ENCODE results near the gene CPEB1.
A peak's percentile ranks its signal among the peaks of the same experiment; 100 is the strongest.

CPEB1 gene

DNA sequence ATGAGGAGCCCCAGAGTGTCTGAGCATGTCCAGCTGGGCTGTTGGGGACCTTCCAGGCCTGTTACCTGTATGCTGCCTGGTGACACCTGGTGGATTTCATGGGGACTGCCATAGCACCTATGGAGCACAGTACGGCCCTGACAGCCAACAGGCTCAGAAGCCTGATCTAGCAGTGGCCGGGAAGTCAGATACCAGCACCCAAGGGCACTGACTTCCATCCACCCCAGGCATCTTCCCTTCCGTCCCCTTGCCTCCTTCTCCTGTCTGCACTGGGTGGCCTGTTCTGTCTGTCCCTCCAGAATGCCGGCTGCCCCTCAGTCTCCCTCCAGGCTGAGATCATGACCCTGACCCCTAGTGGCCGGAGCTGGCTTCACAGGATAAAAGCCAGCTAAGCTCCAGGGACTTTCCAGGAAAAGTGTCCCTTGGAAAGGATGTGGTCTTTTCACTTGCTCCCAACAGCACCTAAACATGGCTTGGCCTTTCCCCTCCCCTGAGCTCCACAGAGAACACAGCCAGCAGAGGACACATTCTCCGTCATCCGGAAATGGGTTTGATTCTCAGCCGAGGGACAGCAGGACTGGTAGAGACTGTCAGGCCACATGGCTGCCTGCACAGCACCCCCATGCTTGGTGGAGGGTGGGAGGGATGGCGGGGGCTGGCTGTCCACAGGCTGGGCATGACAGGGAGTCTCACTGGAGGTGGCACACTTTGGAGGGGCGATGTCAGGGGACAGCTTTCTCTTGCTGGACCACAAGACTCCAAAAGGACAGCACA lies 116.4 kb downstream of the CPEB1 start (continued):
- TF ChIP-seq MEIS1 (CRISPR knock-in tag; IDR thresholded peaks at IDR 0.05; ENCODE audit: borderline replicate concordance), result no peak
- TF ChIP-seq HOXD13 (CRISPR knock-in tag; IDR thresholded peaks at IDR 0.05; ENCODE audit: borderline replicate concordance), result no peak
- no peak for TF ChIP-seq ZNF184 (tag by site-specific recombination; IDR thresholded peaks at IDR 0.05)
- peak; percentile 82 for TF ChIP-seq ZNF335 (tag by site-specific recombination; conservative IDR thresholded peaks at IDR 0.05)
- no peak for TF ChIP-seq HOXC10 (CRISPR knock-in tag; IDR thresholded peaks at IDR 0.05)
- TF ChIP-seq, protein P1, sequence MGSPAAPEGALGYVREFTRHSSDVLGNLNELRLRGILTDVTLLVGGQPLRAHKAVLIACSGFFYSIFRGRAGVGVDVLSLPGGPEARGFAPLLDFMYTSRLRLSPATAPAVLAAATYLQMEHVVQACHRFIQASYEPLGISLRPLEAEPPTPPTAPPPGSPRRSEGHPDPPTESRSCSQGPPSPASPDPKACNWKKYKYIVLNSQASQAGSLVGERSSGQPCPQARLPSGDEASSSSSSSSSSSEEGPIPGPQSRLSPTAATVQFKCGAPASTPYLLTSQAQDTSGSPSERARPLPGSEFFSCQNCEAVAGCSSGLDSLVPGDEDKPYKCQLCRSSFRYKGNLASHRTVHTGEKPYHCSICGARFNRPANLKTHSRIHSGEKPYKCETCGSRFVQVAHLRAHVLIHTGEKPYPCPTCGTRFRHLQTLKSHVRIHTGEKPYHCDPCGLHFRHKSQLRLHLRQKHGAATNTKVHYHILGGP (tag by site-specific recombination; IDR thresholded peaks at IDR 0.05), result peak; percentile 99
- no peak for TF ChIP-seq ZFP41 (tag by site-specific recombination; IDR thresholded peaks at IDR 0.05; ENCODE audit: borderline replicate concordance)
- peak; percentile 63; the same call in 1 of the 2 replicates for TF ChIP-seq YY2 (tag by site-specific recombination; IDR thresholded peaks at IDR 0.05)
- TF ChIP-seq WT1 (tag by site-specific recombination; IDR thresholded peaks at IDR 0.05), result no peak
- TF ChIP-seq ZFP69B (tag by site-specific recombination; IDR thresholded peaks at IDR 0.05), result no peak
- no peak; the same call in 1 of the 2 replicates for TF ChIP-seq SCRT1 (tag by site-specific recombination; IDR thresholded peaks at IDR 0.05; ENCODE audit: borderline replicate concordance)
- TF ChIP-seq KLF9 (tag by site-specific recombination; IDR thresholded peaks at IDR 0.05; ENCODE audit: low read depth), result no peak
- TF ChIP-seq, protein P2, sequence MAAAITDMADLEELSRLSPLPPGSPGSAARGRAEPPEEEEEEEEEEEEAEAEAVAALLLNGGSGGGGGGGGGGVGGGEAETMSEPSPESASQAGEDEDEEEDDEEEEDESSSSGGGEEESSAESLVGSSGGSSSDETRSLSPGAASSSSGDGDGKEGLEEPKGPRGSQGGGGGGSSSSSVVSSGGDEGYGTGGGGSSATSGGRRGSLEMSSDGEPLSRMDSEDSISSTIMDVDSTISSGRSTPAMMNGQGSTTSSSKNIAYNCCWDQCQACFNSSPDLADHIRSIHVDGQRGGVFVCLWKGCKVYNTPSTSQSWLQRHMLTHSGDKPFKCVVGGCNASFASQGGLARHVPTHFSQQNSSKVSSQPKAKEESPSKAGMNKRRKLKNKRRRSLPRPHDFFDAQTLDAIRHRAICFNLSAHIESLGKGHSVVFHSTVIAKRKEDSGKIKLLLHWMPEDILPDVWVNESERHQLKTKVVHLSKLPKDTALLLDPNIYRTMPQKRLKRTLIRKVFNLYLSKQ (tag by site-specific recombination; IDR thresholded peaks at IDR 0.05; ENCODE audit: borderline replicate concordance), result no peak
- TF ChIP-seq ZNF76 (tag by site-specific recombination; IDR thresholded peaks at IDR 0.05; ENCODE audit: borderline replicate concordance, low read depth), result no peak
- TF ChIP-seq ZNF501 (tag by site-specific recombination; IDR thresholded peaks at IDR 0.05), result no peak; the same call in 1 of the 2 replicates
- no peak for TF ChIP-seq ZNF544 (tag by site-specific recombination; IDR thresholded peaks at IDR 0.05)
- TF ChIP-seq, protein P3, sequence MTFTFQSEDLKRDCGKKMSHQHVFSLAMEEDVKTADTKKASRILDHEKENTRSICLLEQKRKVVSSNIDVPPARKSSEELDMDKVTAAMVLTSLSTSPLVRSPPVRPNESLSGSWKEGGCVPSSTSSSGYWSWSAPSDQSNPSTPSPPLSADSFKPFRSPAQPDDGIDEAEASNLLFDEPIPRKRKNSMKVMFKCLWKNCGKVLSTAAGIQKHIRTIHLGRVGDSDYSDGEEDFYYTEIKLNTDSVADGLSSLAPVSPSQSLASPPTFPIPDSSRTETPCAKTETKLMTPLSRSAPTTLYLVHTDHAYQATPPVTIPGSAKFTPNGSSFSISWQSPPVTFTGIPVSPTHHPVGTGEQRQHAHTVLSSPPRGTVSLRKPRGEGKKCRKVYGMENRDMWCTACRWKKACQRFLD (tag by site-specific recombination; IDR thresholded peaks at IDR 0.05), result no peak
- TF ChIP-seq, protein P4, sequence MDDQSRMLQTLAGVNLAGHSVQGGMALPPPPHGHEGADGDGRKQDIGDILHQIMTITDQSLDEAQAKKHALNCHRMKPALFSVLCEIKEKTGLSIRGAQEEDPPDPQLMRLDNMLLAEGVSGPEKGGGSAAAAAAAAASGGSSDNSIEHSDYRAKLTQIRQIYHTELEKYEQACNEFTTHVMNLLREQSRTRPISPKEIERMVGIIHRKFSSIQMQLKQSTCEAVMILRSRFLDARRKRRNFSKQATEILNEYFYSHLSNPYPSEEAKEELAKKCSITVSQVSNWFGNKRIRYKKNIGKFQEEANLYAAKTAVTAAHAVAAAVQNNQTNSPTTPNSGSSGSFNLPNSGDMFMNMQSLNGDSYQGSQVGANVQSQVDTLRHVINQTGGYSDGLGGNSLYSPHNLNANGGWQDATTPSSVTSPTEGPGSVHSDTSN (CRISPR knock-in tag; IDR thresholded peaks at IDR 0.05), result 0 out of 2 replicates have a peak, but pooled peaks have one; percentile 24
- TF ChIP-seq, protein P5, sequence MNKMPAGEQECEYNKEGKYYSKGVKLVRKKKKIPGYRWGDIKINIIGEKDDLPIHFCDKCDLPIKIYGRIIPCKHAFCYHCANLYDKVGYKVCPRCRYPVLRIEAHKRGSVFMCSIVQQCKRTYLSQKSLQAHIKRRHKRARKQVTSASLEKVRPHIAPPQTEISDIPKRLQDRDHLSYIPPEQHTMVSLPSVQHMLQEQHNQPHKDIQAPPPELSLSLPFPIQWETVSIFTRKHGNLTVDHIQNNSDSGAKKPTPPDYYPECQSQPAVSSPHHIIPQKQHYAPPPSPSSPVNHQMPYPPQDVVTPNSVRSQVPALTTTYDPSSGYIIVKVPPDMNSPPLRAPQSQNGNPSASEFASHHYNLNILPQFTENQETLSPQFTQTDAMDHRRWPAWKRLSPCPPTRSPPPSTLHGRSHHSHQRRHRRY (tag by site-specific recombination; IDR thresholded peaks at IDR 0.05), result no peak
- TF ChIP-seq ZNF23 (tag by site-specific recombination; IDR thresholded peaks at IDR 0.05; ENCODE audit: borderline replicate concordance), result no peak
- no peak for TF ChIP-seq YY1 (tag by site-specific recombination; IDR thresholded peaks at IDR 0.05)
- TF ChIP-seq BCL11B (tag by site-specific recombination; IDR thresholded peaks at IDR 0.05; ENCODE audit: low read depth), result no peak
- TF ChIP-seq, protein P6, sequence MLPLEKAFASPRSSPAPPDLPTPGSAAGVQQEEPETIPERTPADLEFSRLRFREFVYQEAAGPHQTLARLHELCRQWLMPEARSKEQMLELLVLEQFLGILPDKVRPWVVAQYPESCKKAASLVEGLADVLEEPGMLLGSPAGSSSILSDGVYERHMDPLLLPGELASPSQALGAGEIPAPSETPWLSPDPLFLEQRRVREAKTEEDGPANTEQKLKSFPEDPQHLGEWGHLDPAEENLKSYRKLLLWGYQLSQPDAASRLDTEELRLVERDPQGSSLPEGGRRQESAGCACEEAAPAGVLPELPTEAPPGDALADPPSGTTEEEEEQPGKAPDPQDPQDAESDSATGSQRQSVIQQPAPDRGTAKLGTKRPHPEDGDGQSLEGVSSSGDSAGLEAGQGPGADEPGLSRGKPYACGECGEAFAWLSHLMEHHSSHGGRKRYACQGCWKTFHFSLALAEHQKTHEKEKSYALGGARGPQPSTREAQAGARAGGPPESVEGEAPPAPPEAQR (tag by site-specific recombination; IDR thresholded peaks at IDR 0.05), result no peak

All from HEK293 (cell line).